ENCODE results near the gene CALML6. TPM values are rescaled to one million over a fixed set of nuclear protein-coding genes. Genes with fewer than 3 reads are reported as not detected.

CALML6 gene
- total RNA-seq, 1 donor from 2014 or later: 108 TPM

DNA sequence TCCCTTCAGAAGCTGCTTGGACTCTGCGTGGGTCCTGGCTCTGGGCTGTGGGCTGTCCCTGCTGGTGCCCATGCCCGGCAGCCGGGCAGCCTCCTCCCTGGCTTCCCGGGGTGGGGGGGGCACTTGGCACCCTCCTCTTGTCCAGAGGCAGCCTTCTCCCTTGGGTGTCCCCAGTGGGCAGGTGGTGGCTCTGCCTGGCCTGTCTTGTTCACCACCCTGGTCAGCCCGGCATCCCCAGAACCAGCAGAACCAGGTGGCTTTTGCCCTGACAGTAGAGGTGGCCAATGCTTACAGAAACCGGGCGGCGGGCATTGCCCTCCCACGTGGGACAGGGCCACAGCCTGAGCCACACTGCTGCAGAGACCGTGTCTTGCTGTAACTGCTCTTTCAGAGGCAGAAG lies 50.5 kb downstream of the CALML6 start:
- DNase-seq: no peak

DNA sequence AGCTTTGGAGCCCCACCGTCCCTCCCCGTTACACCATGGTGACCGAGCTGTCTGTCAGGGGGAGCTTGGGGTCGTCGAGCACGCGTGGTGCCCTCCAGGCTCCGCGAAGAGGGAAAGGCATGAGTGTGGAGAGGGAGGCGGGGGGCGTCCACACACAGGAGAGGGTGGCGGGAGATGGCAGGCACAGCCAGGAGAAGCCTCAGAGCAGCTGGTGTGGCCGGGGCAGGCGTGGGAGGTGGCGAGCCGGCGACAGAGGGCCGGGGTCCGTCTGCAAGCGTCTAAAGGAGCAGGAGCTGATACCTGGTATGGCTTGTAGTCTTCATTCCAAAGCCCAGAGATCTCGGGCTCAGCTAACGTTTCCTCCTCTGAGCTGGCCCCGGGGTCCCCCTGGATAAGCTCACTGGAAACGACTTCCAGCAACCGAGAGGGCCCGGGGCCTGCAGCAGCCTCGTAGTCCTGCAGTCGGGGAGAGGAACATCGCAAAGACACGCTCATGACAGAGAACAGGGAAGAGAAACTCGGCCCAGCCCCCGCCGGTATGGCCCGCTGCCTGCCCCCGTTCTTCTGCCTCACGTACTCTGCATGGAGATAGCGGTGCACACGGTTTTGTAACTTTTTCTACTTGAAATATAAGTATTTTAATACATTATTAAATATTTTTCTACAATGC lies 51.1 kb downstream of the CALML6 start:
- no peak for DNase-seq

Other genes with a start within 250 kb of the CALML6 start
- 36.9 TPM for gene SLC35E2B, start 222.5 kb upstream of the CALML6 start, total RNA-seq
- gene CDK11A, start 190.9 kb upstream of the CALML6 start, total RNA-seq: 17.5 TPM
- gene NADK, start 136.8 kb upstream of the CALML6 start, total RNA-seq: 39.3 TPM
- gene GNB1, start 24.2 kb upstream of the CALML6 start, total RNA-seq: 92.3 TPM
- 25.6 TPM for gene TMEM52, start 4.0 kb downstream of the CALML6 start, total RNA-seq
- 0.62 TPM for gene CFAP74, start 88.5 kb downstream of the CALML6 start, total RNA-seq
- gene GABRD, start 104.1 kb downstream of the CALML6 start, total RNA-seq: 0.82 TPM
- 9.9 TPM for gene PRKCZ, start 135.2 kb downstream of the CALML6 start, total RNA-seq

All from tongue (tissue), 2 donors.